ENCODE measurements around the gene FOXP3. TPM values are rescaled to one million over a fixed set of nuclear protein-coding genes. Genes with fewer than 3 reads are reported as not detected.

Gene FOXP3
- total RNA-seq, 1 donor from 2014 or later = not detected

- Histone ChIP-seq H3K27me3 (ENCODE audit: low read depth) (no peaks in the 10 kb centered on the region), H3K36me3 (peaks cover 38% of the 10 kb centered on the region), H3K9me3 (no peaks in the 10 kb centered on the region), H3K4me1 (no peaks in the 10 kb centered on the region), H3K27ac (no peak overlapping the region), H3K4me3 (no peak overlapping the region)
- intact Hi-C loops (cut with DNase I) = no loop called here
- TF ChIP-seq CTCF (IDR thresholded peaks at IDR 0.05) = no peak
- ATAC-seq (no peak), DNase-seq (no peak)
Observed at GRCh38 chrX:49242545-49243066, 21.9 kb downstream of the FOXP3 start.

GRCh38 chrX:49238735-49239134 is 25.8 kb downstream of the FOXP3 start:
- no peak for DNase-seq
- no peak for TF ChIP-seq CTCF (IDR thresholded peaks at IDR 0.05)
- no peaks in the 10 kb centered on the region for H3K4me1 ChIP-seq
- no peak overlapping the region for H3K4me3 ChIP-seq
- intact Hi-C loops (cut with DNase I) = no loop called here
- H3K27ac ChIP-seq = no peak overlapping the region
- H3K36me3 ChIP-seq = peaks cover 15% of the 10 kb centered on the region
- no peaks in the 10 kb centered on the region for H3K27me3 ChIP-seq (ENCODE audit: low read depth)
- ATAC-seq = no peak
- no peaks in the 10 kb centered on the region for H3K9me3 ChIP-seq

- no peaks in the 10 kb centered on the region for H3K4me1 ChIP-seq
- no peaks in the 10 kb centered on the region for H3K27me3 ChIP-seq (ENCODE audit: low read depth)
- no peak for TF ChIP-seq CTCF (IDR thresholded peaks at IDR 0.05)
- H3K4me3 ChIP-seq = no peak overlapping the region
- DNase-seq (peak; percentile 57), ATAC-seq (peak; percentile 34 to 65)
- H3K36me3 ChIP-seq = no peaks in the 10 kb centered on the region
- intact Hi-C loops (cut with DNase I) = no loop called here
- H3K27ac ChIP-seq = peak overlapping the region; percentile 46
- no peaks in the 10 kb centered on the region for H3K9me3 ChIP-seq
Observed at GRCh38 chrX:49237060-49237459, 27.4 kb downstream of the FOXP3 start.

GRCh38 chrX:49233887-49234555 is 30.5 kb downstream of the FOXP3 start:
- H3K27ac ChIP-seq = no peak overlapping the region
- TF ChIP-seq CTCF (IDR thresholded peaks at IDR 0.05) = no peak
- intact Hi-C loops (cut with DNase I) = no loop called here
- no peaks in the 10 kb centered on the region for H3K27me3 ChIP-seq (ENCODE audit: low read depth)
- H3K4me3 ChIP-seq = no peak overlapping the region
- H3K36me3 ChIP-seq = no peaks in the 10 kb centered on the region
- no peak for ATAC-seq
- DNase-seq = no peak
- H3K9me3 ChIP-seq = no peaks in the 10 kb centered on the region
- no peaks in the 10 kb centered on the region for H3K4me1 ChIP-seq

- intact Hi-C loops (cut with DNase I) = no loop called here
- Histone ChIP-seq H3K27ac (no peak within 1 kb of the TSS), H3K9me3 (no peaks in the 10 kb centered on the region), H3K4me1 (no peaks in the 10 kb centered on the region), H3K36me3 (no peaks in the 10 kb centered on the region), H3K4me3 (no peak within 1 kb of the TSS), H3K27me3 (ENCODE audit: low read depth) (no peaks in the 10 kb centered on the region)
- TF ChIP-seq CTCF (IDR thresholded peaks at IDR 0.05) = no peak
- DNase-seq = no peak
- no peak for ATAC-seq
Observed at GRCh38 chrX:49233176-49233575, 31.3 kb downstream of the FOXP3 start, which contains the start of gene CACNA1F. CACNA1F (minus strand) TSS chrX:49233340; CDS start chrX:49233309, 31 bp downstream.

Data from lower lobe of right lung (tissue), 2 donors.